ENCODE measurements around the gene C1QTNF1.
A peak's percentile ranks its signal among the peaks of the same experiment; 100 is the strongest.

Gene C1QTNF1, protein sequence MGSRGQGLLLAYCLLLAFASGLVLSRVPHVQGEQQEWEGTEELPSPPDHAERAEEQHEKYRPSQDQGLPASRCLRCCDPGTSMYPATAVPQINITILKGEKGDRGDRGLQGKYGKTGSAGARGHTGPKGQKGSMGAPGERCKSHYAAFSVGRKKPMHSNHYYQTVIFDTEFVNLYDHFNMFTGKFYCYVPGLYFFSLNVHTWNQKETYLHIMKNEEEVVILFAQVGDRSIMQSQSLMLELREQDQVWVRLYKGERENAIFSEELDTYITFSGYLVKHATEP

DNA sequence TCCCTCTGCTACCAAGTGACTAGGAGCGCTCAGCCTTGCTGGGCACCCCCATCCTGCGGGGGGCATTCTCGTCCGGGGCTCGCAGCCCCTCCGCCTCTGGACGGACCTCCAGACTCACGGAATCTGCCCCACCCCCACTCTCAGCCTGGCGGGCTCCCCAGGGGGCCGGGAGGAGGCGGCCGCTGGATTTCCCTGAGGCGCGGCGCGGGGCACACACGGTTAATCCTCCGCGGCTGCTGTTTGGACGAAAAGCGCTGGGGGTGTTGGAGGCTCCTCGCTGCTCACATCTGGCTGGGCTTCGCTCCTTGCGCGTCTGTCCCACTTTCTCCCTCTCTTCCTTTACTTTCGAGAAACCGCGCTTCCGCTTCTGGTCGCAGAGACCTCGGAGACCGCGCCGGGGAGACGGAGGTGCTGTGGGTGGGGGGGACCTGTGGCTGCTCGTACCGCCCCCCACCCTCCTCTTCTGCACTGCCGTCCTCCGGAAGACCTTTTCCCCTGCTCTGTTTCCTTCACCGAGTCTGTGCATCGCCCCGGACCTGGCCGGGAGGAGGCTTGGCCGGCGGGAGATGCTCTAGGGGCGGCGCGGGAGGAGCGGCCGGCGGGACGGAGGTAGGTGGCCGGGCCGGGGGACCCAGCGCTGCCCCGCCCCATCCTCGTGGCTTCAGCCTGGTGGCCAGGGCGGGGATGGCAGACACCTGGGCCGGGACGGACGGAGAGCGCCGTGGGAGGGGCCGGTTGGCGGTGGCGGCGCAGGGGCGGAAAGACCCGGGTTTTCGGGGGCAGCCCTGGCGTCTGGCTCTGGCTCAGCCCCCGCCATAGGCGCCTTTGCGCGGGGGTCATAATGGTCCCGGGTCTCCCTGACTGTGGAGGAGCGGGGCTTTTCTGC lies at the start of gene C1QTNF1:
C1QTNF1 (plus strand) TSS at position 284 of the 886 bp plus-strand sequence. CDS start 19,800 bp downstream, outside the sequence.
- peak; percentile 72 for DNase-seq

GRCh38 chr17:78974635-78975591 lies 49.1 kb upstream of the C1QTNF1 start:
- no peak for DNase-seq

DNA sequence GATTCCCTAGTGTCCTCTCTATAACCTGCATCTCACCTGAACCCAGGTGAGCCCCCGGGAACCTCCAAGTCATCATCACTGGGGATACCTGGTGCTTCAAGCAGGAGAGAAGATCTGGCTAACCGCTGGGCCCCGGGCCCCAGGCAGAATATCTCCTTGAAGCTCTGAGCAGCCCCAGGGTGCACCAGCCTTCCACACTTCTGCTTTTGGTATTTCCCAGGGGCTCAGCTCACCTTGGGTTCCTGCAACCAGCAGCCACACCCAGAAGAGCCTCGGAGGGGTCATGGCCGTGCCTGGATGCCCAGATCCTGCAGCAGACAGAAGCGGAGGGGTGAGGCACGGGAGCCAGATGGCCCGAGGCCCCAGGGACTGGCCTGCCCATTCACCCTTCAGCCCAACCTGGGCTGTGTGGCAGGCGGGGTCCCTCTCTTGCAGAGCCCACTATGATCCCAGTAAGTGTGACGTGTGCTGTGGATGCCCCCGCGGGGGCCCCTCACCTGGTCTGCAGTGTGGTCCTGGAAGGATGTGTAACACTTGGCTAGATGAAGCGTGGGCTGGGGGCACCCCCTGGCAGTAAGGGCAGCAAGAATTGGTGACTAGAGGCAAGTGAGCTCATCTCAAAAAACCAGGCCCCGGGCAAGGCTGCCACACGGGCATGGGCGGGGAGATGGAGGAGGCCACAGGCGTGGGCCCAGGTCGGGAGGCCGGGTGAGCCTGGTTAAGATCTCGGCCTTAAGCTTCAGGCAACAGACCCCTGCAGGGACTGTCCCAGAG lies 46.9 kb upstream of the C1QTNF1 start:
- DNase-seq, result no peak

DNA sequence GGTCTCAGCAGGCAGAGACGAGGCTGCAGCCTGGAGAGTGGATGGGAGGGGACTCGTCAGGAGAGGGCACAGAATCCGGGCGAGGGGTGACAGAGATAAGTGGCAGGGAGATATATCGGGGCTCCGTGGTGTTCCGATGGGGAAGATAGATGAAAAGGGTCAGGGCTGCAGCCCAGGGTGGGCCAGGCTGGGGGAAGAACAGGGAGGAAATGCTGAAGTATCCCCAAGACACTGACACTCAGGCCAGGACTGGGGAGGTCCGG lies 46.4 kb upstream of the C1QTNF1 start:
- no peak for DNase-seq

GRCh38 chr17:78977997-78978973 lies 45.7 kb upstream of the C1QTNF1 start:
- no peak for DNase-seq

DNA sequence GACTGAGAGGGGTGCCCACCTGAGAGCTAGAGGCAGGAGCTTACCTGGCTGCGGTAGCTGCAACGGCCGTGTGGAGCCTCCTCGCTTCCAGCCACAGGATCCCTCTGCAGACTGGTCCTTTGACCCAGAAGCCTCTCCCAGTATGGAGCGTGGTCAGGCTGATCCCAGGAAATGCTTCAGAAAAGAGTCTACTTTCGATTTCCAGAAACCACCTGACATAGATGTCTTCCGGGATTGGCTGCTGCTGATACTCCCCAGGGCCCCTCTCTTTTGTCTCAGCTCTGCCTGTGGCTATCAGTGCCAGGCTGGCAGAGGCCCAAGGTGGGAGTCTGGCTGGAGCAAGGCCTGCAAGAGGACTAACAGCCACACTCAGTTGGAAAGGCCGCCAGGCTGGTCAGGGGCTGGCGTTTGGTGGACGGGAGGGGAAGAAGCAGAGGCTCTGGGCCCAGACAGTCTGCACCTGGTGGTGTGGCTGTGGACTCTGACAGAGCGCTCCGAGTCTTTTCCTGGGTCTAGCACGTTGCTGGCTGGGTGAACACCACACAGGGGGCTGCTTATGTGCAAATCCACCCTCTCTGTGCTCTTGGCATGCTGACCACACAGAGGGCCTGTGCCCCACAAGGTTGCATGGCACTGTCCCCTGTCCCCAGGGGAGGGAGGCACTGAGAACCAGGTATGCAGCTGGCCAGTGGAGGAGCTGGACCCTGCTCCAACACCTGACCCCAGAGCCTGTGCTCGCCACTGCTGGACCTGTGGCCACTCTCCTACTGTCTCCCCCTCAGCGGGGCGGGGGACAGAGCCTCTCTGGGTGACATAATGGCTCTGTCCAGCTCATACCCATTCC lies 44.0 kb upstream of the C1QTNF1 start, which contains the start of gene LGALS3BP:
LGALS3BP (minus strand) TSS at position 144 of the 844 bp plus-strand sequence. CDS start 2,732 bp downstream, outside the sequence.
- DNase-seq, result peak; percentile 64

DNA sequence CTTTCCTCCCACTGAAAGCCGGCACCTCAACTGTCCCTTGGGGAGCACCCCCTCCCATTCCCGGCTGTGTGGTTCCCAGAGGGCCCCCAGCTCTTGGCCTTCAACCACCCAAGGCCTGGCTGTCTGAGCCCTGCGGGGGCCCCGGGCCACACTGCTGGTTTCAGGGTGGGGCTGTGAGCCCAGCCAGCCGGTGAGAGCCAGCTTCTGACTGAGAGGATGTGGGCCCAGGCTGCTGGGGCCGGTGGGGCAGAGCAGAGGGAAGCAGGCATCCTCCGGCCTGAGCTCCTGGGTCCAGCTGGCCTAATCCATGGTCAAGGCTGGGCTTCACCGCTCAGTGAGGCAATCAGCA lies 43.4 kb upstream of the C1QTNF1 start:
- no peak for DNase-seq

GRCh38 chr17:78981010-78981888 lies 42.7 kb upstream of the C1QTNF1 start:
- DNase-seq, result no peak

DNA sequence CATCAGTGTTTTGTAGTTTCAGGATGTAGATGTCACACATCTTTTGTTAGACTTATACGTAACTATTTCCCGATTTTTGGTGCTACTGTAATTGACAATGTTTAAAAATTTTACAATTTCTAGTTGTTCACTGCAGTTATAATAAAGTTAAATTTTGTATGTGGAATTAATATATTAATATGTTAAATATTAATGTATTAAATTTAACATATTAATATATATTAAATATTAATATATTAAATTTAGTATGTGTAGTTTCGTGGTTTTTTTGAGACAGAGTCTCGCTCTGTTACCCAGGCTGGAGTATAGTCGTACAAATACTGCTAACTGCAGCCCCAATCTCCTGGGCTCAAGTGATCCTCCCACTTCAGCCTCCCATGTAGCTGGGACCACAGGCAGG lies 38.6 kb upstream of the C1QTNF1 start:
- DNase-seq, result no peak

- no peak for DNase-seq
These were observed 37.8 kb upstream of the C1QTNF1 start for GRCh38 chr17:78986048-78986648.

DNA sequence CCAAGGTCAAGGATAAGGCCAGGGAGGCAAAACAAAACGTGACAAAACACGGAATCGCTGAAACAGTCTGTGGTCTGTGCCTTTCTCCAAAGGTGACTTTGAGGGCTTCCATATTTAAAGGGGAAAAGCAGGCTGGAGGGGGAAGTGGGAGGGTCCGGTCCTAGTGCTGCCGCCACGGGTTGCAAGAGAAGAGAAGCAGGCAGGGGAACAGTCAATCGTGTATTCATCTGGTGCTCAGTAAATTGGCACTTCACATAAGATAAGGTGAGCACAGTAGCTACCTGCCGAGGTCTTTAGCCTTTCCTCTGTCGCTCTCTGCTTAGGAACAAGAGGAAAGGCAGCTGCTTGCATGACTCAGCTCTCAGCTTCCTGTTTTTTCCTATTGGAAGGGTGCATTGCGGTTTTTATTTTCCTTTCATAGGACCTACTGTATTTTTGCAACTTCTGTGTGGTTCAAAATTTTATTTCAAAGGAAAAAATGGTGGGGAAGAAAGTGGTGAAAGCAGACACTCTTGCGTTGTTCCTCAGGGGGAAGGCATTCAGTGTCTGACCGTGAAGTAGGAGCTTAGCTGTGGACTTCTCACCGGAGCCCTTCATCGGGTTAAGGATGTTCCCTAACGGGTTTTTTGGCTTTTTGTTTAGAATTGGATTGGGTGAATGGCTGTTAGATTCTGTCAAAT lies 37.2 kb upstream of the C1QTNF1 start:
- DNase-seq, result no peak

DNA sequence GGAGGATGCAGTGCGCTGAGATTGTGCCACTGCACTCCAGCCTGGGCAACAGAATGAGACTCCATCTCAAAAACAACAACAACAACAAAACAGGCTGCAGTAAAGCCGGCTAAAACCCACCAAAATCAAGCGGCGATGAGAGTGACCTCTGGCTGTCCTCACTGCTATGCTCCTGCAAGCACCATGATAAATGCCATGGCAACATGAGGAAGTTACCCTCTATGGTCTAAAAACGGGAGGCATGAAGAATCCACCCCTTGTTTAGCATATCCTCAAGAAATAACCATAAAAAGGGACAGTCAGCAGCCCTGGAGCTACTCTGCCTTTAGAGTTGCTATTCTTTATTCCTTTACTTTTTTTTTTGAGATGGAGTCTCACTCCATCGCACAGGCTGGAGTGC lies 35.8 kb upstream of the C1QTNF1 start:
- DNase-seq, result no peak

GRCh38 chr17:78990349-78991016 lies 33.5 kb upstream of the C1QTNF1 start:
- no peak for DNase-seq

GRCh38 chr17:78991017-78991738 lies 32.8 kb upstream of the C1QTNF1 start:
- DNase-seq, result no peak

DNA sequence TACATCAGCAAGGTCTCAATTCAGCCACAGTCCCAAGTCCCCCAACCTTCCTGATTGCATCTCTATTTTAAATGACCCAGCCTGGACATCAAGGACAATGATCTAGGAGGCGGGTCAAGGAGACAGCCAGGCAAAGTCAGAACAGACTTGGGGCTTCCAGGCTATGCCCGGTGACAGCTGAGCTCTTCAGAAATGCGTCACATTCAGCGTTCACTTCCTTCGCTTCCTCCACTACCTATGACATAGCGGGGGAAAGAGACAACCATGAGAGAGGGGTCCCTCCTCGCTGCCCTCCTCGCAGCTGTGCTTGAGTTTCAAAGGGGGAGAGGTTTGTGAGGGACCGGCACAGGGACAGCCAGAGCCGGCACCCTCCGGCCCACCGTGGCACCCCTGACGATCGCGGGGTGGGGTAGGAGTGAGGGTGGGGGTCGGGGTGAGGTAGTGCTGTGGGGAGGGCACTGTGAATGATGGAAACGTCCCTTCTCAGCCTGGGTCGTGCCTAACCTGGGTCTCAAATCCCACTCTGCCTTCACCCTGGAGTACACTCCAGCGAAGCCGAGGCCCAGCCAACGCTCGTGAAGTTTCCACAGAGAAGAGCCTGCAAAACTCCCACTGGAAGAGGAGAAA lies 31.9 kb upstream of the C1QTNF1 start:
- DNase-seq, result no peak

DNA sequence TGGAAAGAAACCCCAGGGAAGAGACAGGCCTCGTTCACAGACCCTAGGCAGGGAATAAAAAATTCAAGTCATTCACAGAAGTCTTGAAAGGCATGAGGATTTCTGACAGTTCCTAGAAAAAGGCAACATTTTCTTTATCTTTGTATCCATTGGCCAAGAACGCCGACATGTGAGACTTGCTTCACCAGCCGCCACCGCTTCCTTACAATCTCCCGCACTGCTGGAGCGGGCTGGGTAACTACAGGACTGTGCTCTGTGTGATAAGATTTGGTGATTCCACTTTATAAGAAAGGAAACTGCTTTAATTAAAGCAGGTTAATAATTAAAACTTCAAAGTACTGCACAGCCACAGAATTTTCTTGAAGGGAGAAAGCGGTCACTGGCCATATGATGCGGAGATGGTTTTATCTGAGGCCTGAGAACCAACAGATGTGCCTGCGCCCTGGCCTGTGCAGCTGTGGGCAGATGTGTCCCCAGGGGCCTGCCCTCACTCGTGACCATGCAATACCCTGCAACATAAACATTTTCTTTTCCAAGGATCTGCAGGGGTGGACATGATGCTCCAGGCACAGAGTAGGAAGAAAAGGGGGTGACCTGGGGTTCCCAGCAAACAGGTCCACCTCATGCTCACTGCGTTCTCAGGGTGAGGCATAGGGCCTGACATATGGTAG lies 31.3 kb upstream of the C1QTNF1 start:
- no peak for DNase-seq

All from activated CD8-positive, alpha-beta memory T cell treated with anti-CD3 and anti-CD28 coated beads for 24 hours (primary cell).